ENCODE data around the gene NTPCR.

The NTPCR gene

GRCh38 chr1:232938926-232939325, 11.5 kb upstream of the NTPCR start:
- no peak for DNase-seq (ENCODE audit: low read depth, low spot score)
- in situ Hi-C loops (cut with HindIII; ENCODE audit: low sequenced_read_pairs): no loop called here
- TF ChIP-seq, protein P1, sequence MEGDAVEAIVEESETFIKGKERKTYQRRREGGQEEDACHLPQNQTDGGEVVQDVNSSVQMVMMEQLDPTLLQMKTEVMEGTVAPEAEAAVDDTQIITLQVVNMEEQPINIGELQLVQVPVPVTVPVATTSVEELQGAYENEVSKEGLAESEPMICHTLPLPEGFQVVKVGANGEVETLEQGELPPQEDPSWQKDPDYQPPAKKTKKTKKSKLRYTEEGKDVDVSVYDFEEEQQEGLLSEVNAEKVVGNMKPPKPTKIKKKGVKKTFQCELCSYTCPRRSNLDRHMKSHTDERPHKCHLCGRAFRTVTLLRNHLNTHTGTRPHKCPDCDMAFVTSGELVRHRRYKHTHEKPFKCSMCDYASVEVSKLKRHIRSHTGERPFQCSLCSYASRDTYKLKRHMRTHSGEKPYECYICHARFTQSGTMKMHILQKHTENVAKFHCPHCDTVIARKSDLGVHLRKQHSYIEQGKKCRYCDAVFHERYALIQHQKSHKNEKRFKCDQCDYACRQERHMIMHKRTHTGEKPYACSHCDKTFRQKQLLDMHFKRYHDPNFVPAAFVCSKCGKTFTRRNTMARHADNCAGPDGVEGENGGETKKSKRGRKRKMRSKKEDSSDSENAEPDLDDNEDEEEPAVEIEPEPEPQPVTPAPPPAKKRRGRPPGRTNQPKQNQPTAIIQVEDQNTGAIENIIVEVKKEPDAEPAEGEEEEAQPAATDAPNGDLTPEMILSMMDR (IDR thresholded peaks at IDR 0.05; ENCODE audit: low read depth, low read length): no peak
- H3K4me3 ChIP-seq (ENCODE audit: low read depth, low read length): no peak overlapping the region

DNA sequence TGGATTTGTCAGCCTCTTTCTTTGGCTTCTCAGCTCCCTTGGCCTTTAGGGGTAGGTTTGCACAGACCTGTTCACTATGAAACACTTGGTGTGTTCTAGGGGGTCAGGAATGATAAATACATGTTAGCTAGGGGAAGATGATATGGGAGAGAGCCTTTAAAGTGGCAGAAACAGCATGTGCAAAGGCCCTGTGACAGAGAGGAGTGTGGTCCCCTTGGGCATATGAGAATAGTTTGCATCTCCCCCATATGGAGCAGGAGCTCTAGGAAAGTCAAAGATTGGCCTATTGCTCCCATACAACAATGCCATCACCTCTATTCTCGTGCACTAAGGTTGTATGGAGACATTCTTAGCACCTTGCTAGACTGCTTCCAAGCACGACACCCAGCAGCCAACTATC, 10.7 kb upstream of the NTPCR start:
- in situ Hi-C loops (cut with HindIII; ENCODE audit: low sequenced_read_pairs): no loop called here
- TF ChIP-seq, protein P1 (IDR thresholded peaks at IDR 0.05; ENCODE audit: low read depth, low read length): no peak
- H3K4me3 ChIP-seq (ENCODE audit: low read depth, low read length): no peak overlapping the region
- no peak for DNase-seq (ENCODE audit: low read depth, low spot score)

DNA sequence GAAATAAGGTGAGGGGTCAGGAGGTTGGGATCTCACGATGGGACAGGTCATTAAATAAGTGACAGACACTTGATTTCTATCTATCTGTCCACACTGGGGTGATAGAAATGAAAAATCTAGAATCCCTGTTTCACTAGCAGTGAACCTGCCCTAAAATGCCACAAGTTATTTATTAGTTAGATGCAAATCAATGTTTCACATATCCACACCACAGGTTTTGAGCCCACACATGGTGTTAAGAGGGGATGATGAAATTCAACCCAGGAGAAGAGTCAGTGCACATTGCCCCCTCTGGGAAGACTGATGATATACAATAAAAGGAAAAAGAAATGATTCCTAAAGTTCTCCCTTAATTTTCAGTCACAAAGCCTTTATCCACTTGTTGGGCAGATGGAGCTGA, 10.1 kb upstream of the NTPCR start:
- no peak for DNase-seq (ENCODE audit: low read depth, low spot score)
- H3K4me3 ChIP-seq (ENCODE audit: low read depth, low read length): no peak overlapping the region
- TF ChIP-seq, protein P1 (IDR thresholded peaks at IDR 0.05; ENCODE audit: low read depth, low read length): no peak
- in situ Hi-C loops (cut with HindIII; ENCODE audit: low sequenced_read_pairs): no loop called here

DNA sequence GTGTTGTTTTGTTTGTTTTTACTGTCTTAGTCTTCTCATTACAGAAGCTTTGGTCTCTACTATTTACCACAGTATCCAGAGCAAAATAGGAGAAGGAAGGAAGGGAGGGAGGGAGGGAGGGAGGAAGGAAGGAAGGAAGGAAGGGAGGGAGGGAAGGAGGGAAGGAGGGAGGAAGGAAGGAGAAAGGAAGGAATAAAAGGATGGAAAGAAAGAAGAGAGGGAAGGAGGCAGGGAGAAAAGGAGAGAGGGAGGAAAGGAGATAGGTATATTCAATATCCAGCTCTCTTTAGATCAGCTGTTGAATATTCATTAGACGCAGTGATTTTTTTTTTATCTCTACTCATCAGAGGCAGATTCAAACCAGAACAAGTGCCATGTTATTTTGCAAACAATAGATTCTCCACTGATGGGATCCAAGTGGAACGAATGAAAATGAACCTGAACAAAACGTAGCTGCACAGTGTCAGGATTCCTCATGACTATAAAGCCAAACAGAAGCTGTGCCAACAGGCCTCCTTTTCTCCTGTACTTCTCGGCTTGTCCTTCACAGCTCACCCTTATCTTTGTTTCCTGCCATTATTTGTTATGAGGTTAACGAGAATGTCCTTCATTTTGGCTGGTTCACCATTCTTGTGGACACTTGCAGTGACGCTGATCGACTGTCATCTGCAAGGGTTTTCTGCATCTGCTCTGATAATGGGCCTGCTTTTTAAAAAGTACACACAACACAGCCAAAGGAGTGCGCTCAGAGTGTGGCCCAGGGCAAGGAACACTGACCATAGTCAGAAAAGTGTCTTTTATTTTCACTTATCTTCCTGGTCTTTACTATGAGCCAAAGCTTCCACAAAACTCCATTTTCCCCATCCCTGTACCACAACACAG, 7.8 kb upstream of the NTPCR start:
- no peak for DNase-seq (ENCODE audit: low read depth, low spot score)
- TF ChIP-seq, protein P1 (IDR thresholded peaks at IDR 0.05; ENCODE audit: low read depth, low read length): no peak
- in situ Hi-C loops (cut with HindIII; ENCODE audit: low sequenced_read_pairs): no loop called here
- no peak overlapping the region for H3K4me3 ChIP-seq (ENCODE audit: low read depth, low read length)

DNA sequence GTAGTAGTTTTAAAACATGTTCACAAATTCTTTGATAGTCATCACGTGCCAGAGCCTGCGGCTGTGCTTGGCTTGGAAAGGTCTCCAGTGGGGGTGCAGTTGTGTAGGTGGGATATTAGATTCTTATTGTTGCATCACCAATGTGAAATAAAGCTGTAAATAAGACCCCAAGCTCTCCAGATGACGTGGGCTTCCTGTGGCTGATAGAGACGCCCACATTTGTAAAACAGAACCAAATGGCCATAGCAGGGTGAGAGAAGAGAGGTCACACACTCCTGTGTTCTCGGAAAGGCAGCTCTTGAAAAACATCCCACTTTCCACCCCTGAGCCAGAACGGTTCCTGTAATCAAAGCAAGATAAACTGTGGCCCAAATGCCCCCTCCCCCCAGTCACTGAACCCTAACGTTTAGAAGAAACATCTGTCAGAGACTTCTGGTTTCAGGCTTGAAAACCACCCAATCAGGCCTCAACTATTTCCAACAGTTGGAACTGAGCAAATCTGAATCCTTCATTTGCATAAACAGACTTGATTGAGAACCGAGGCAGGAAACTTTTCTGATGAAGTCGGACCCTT, 6.6 kb upstream of the NTPCR start:
- TF ChIP-seq, protein P1 (IDR thresholded peaks at IDR 0.05; ENCODE audit: low read depth, low read length): no peak
- DNase-seq (ENCODE audit: low read depth, low spot score): no peak
- H3K4me3 ChIP-seq (ENCODE audit: low read depth, low read length): no peak overlapping the region
- in situ Hi-C loops (cut with HindIII; ENCODE audit: low sequenced_read_pairs): no loop called here

DNA sequence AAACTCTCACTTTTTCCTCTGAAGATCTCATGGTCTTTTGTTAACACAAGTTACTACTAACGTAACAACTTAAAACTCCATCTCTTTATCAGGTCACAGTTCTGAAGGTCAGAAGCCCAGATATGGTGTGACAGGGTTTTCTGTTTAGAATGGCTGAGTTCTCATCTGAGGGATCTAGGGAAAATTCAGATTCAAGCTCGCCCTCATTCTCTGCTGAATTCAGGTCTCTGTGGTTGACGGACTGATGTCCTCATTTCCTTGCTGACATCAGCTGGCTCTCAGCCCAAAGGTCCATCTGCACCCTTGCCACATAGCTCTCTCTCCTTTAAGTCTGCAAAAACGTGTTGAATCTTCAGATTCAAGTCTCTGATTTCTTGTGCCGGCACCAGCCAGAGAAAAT, 6.1 kb upstream of the NTPCR start:
- DNase-seq (ENCODE audit: low read depth, low spot score): no peak

More for the DNA sequence above, 6.1 kb upstream of the NTPCR start:
- TF ChIP-seq, protein P1 (IDR thresholded peaks at IDR 0.05; ENCODE audit: low read depth, low read length): no peak
- H3K4me3 ChIP-seq (ENCODE audit: low read depth, low read length): no peak overlapping the region
- in situ Hi-C loops (cut with HindIII; ENCODE audit: low sequenced_read_pairs): no loop called here
